ENCODE measurements around the gene CCSER2.
A peak's percentile ranks its signal among the peaks of the same experiment; 100 is the strongest.
"Not testable (repeated sequence)": the region's sequence is repeated elsewhere in the genome, so short reads cannot be mapped to it uniquely, and the experiment has no call there.

CCSER2 gene

GRCh38 chr10:84314275-84314674, 14.1 kb upstream of the CCSER2 start:
- DNase-seq (ENCODE audit: low read depth): no peak

- DNase-seq (ENCODE audit: low read depth): no peak
These were observed 11.2 kb upstream of the CCSER2 start for GRCh38 chr10:84317174-84317573.

- no peak for DNase-seq (ENCODE audit: low read depth)
These were observed 6.5 kb upstream of the CCSER2 start for GRCh38 chr10:84321902-84322301.

- not testable (repeated sequence) for DNase-seq (ENCODE audit: low read depth)
These were observed 4.8 kb upstream of the CCSER2 start for GRCh38 chr10:84323566-84323965.

- not testable (repeated sequence) for DNase-seq (ENCODE audit: low read depth)
These were observed 1.4 kb upstream of the CCSER2 start for GRCh38 chr10:84326995-84327394.

- peak; percentile 32 for DNase-seq (ENCODE audit: low read depth)
These were observed 815 bp downstream of the CCSER2 start for GRCh38 chr10:84329196-84329611.

GRCh38 chr10:84329986-84330651, 1.7 kb downstream of the CCSER2 start:
- no peak for DNase-seq (ENCODE audit: low read depth)

GRCh38 chr10:84331091-84331490, 2.7 kb downstream of the CCSER2 start:
- DNase-seq (ENCODE audit: low read depth): no peak

- no peak for DNase-seq (ENCODE audit: low read depth)
These were observed 5.6 kb downstream of the CCSER2 start for GRCh38 chr10:84333864-84334451.

GRCh38 chr10:84334811-84335210, 6.4 kb downstream of the CCSER2 start:
- DNase-seq (ENCODE audit: low read depth): no peak

GRCh38 chr10:84335516-84335915, 7.1 kb downstream of the CCSER2 start:
- DNase-seq (ENCODE audit: low read depth): no peak

- DNase-seq (ENCODE audit: low read depth): no peak
These were observed 8.2 kb downstream of the CCSER2 start for GRCh38 chr10:84336406-84337090.

- DNase-seq (ENCODE audit: low read depth): peak; percentile 50
These were observed 8.8 kb downstream of the CCSER2 start for GRCh38 chr10:84337199-84337598.

- no peak for DNase-seq (ENCODE audit: low read depth)
These were observed 10.6 kb downstream of the CCSER2 start for GRCh38 chr10:84339025-84339424.

- DNase-seq (ENCODE audit: low read depth): no peak
These were observed 11.8 kb downstream of the CCSER2 start for GRCh38 chr10:84340187-84340586.

- no peak for DNase-seq (ENCODE audit: low read depth)
These were observed 12.5 kb downstream of the CCSER2 start for GRCh38 chr10:84340632-84341537.

- DNase-seq (ENCODE audit: low read depth): no peak
These were observed 13.1 kb downstream of the CCSER2 start for GRCh38 chr10:84341538-84341856.

GRCh38 chr10:84341983-84342382, 13.6 kb downstream of the CCSER2 start:
- DNase-seq (ENCODE audit: low read depth): no peak

GRCh38 chr10:84342584-84342983, 14.2 kb downstream of the CCSER2 start:
- no peak for DNase-seq (ENCODE audit: low read depth)

GRCh38 chr10:84343831-84344230, 15.4 kb downstream of the CCSER2 start:
- DNase-seq (ENCODE audit: low read depth): no peak

GRCh38 chr10:84344526-84344925, 16.1 kb downstream of the CCSER2 start:
- DNase-seq (ENCODE audit: low read depth): no peak

GRCh38 chr10:84347575-84348002, 19.2 kb downstream of the CCSER2 start:
- not testable (repeated sequence) for DNase-seq (ENCODE audit: low read depth)

Measured in fibroblast of gingiva (primary cell).